DND-41 (cell line): ENCODE data around the gene CST5.

Experiments used
- EZH2 ChIP-seq: IDR thresholded peaks from 3 replicates; pipeline ENCODE4 v1.6.1; 2012; ENCODE audit warnings: borderline replicate concordance, low read depth, mild to moderate bottlenecking, moderate library complexity, low read length, inconsistent platforms; ENCODE audit not compliant: severe bottlenecking
- TF ChIP-seq, protein P1 (sequence below): IDR thresholded peaks from 2 replicates; pipeline ENCODE4 v1.5.1; 2012; ENCODE audit warnings: borderline replicate concordance, low read length, moderate library complexity, mild to moderate bottlenecking; ENCODE audit not compliant: poor library complexity, severe bottlenecking; ENCODE audit errors: extremely low read depth

GRCh38 chr20:23923311-23923710 lies 43.8 kb upstream of the CST5 start:
- TF ChIP-seq, protein P1, sequence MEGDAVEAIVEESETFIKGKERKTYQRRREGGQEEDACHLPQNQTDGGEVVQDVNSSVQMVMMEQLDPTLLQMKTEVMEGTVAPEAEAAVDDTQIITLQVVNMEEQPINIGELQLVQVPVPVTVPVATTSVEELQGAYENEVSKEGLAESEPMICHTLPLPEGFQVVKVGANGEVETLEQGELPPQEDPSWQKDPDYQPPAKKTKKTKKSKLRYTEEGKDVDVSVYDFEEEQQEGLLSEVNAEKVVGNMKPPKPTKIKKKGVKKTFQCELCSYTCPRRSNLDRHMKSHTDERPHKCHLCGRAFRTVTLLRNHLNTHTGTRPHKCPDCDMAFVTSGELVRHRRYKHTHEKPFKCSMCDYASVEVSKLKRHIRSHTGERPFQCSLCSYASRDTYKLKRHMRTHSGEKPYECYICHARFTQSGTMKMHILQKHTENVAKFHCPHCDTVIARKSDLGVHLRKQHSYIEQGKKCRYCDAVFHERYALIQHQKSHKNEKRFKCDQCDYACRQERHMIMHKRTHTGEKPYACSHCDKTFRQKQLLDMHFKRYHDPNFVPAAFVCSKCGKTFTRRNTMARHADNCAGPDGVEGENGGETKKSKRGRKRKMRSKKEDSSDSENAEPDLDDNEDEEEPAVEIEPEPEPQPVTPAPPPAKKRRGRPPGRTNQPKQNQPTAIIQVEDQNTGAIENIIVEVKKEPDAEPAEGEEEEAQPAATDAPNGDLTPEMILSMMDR: no peak
- TF ChIP-seq EZH2: no peak
